ENCODE measurements around the gene MPZL3. TPM values are rescaled to one million over a fixed set of nuclear protein-coding genes. Genes with fewer than 3 reads are reported as not detected.

Gene MPZL3
- total RNA-seq, 2 experiments from 2014 or later = 20.4 to 28.4 TPM

DNA sequence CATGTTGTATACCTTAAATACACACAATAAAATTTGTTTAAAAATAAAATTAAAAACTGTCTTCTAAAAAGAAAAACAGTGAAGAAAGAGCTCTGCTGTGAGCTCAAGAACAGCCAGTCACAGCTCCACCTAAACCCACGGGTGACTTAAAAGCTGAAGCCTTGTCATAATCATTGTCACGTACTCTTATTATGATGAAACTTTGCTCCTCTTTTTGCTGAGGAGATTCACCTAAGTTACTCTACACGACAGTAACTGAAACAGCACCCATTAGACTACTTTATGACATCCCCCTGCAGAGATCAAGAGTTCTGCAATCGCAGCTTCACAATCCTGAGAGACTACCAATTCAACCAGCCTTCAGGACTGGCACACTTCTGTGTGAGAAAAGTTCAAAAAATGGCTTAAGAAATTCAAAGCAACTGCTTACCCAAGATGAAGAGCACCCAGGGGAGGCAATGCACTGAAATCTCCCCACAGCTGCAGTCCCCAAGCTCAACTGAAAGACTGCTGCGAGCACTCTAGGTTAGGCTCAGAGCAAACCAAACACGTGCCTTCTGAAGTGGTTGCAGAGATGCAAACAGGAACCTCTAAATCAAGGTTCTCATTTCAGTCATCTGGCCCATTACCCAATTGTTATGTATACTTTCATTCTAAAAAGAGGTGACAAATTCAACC is 27.5 kb downstream of the MPZL3 start, which contains the start of gene JAML:
Gene JAML, minus strand, starts transcription at position 501 of the 678 bp plus-strand sequence. CDS start 10,145 bp downstream, outside the sequence.
- DNase-seq = peak; percentile 88
- CTCF ChIA-PET = interaction anchor here (0.6 to 4.6 kb wide), 13 partner anchors 9 to 129 kb away, joined by 3 to 48 read pairs (median 9); partner anchors contain the start of genes CD3D, CD3E and MPZL3
- peak within 1 kb of the TSS; percentile 97 for H3K27ac Mint-ChIP-seq
- peak; percentile 66 for ATAC-seq
- H3K36me3 Mint-ChIP-seq = peaks cover 47% of the 10 kb centered on the region
- H3K4me3 Mint-ChIP-seq = peak within 1 kb of the TSS; percentile 85
- no peaks in the 10 kb centered on the region for H3K27me3 Mint-ChIP-seq
- no peaks in the 10 kb centered on the region for H3K9me3 Mint-ChIP-seq (ENCODE audit: low read depth)
- H3K4me1 Mint-ChIP-seq = peaks cover 79% of the 10 kb centered on the region

DNA sequence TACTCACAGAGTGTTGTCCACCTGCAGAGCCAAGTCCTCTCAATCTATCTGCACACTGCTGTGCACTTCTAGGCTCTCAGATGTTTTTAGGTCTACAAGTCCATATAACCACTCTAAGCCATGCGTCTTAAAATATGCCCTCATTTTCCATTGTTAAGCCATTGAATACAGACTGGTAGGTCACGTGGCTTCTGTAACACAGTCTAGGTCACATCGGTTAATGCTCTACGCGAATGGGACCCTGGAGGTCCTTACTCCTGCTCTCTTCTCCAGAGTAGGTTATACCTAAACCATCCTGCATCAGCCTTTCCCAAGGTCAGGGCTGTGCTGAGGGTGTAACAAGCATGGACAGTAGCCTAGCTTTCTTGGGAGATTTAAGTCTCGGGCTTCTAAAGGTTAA is 28.2 kb downstream of the MPZL3 start:
- CTCF ChIA-PET = interaction anchor here (1.2 to 4.6 kb wide), 11 partner anchors 8 to 119 kb away, joined by 4 to 48 read pairs (median 9); partner anchors contain the start of genes CD3D, CD3E and MPZL3
- H3K4me3 Mint-ChIP-seq = peak overlapping the region; percentile 85
- no peaks in the 10 kb centered on the region for H3K27me3 Mint-ChIP-seq
- peaks cover 86% of the 10 kb centered on the region for H3K4me1 Mint-ChIP-seq
- H3K27ac Mint-ChIP-seq = peak overlapping the region; percentile 97
- H3K36me3 Mint-ChIP-seq = peaks cover 48% of the 10 kb centered on the region
- H3K9me3 Mint-ChIP-seq (ENCODE audit: low read depth) = no peaks in the 10 kb centered on the region
- ATAC-seq (peak; percentile 35), DNase-seq (peak; percentile 71)

DNA sequence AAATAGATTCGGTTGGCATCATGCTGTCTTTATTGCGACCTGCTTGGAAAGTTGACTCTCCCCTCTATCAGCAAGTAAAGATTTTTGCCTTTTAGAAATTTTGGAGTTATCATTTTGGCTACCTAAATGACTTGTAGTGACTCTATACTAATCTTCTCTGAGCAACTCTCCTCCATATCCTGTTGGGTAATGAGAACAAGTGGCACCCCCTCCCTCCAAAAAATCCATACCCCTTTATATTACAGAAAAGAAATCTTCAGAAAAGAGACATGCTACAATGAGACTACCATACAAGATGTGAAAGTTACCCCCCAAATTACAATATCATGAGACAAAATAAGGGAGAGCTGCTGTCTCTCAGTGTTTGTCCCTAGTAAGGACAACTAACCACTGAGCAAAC is 28.6 kb downstream of the MPZL3 start:
- DNase-seq = no peak

DNA sequence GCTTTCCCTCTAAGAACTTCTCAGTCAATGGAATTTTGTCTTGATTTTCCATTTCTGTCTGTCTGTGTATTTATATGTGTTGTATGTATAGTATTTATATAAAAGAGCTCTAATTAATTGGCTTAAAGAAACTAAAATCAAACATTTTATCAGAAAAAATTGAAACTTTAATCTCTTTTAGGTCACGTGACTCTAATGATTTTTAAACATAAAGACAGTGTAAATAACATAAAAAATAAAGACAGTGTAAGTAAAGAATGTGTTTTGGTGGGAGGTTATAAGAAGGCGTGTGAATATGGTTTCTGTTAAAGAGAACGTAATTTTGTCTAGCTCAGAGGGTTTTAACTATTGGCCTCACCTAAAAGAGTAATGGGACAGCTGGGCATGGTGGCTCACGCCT is 29.7 kb downstream of the MPZL3 start:
- Mint-ChIP-seq H3K4me3 (peak overlapping the region; percentile 85), H3K36me3 (peaks cover 54% of the 10 kb centered on the region), H3K27ac (peak overlapping the region; percentile 88), H3K9me3 (ENCODE audit: low read depth) (no peaks in the 10 kb centered on the region), H3K4me1 (peaks cover 89% of the 10 kb centered on the region), H3K27me3 (no peaks in the 10 kb centered on the region)
- no peak for DNase-seq
- ATAC-seq = no peak
- CTCF ChIA-PET = interaction anchor here (0.7 to 7.5 kb wide), 8 partner anchors 10 to 53 kb away, joined by 3 to 53 read pairs (median 4); partner anchors contain the start of gene MPZL3

More for the DNA sequence above, 28.6 kb downstream of the MPZL3 start:
- no peak for ATAC-seq
- Mint-ChIP-seq H3K27me3 (no peaks in the 10 kb centered on the region), H3K36me3 (peaks cover 50% of the 10 kb centered on the region), H3K4me3 (peak overlapping the region; percentile 85), H3K4me1 (peaks cover 89% of the 10 kb centered on the region), H3K27ac (peak overlapping the region; percentile 97), H3K9me3 (ENCODE audit: low read depth) (no peaks in the 10 kb centered on the region)
- CTCF ChIA-PET = interaction anchor here (1.5 to 4.6 kb wide), 8 partner anchors 11 to 72 kb away, joined by 4 to 48 read pairs (median 15); partner anchors contain the start of gene MPZL3

DNA sequence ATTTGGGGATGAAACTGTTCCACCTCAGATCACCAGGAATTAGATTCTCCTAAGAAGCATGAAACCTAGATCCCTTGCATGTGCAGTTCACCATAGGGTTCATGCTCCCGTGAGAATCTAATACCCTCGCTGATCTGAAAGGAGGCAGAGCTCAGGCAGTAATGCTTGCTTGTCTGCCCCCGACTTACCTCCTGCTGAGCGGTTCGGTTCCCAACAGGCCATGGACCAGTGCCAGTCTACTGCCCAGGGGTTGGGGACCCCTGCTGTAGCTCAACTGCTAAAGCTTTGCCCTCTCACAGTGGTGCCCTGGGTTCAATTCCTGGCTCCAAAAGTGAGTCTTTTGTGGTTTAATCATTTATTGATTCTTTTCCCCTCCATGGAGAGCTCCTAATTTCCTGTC is 30.7 kb downstream of the MPZL3 start:
- H3K9me3 Mint-ChIP-seq (ENCODE audit: low read depth) = no peaks in the 10 kb centered on the region
- DNase-seq = no peak
- no peak for ATAC-seq
- H3K36me3 Mint-ChIP-seq = peaks cover 49% of the 10 kb centered on the region
- peaks cover 89% of the 10 kb centered on the region for H3K4me1 Mint-ChIP-seq
- peak overlapping the region; percentile 71 for H3K4me3 Mint-ChIP-seq
- H3K27ac Mint-ChIP-seq = peak overlapping the region; percentile 98
- H3K27me3 Mint-ChIP-seq = no peaks in the 10 kb centered on the region
- CTCF ChIA-PET = interaction anchor here (0.8 to 7.5 kb wide), 9 partner anchors 9 to 74 kb away, joined by 3 to 53 read pairs (median 3); partner anchors contain the start of gene MPZL3

DNA sequence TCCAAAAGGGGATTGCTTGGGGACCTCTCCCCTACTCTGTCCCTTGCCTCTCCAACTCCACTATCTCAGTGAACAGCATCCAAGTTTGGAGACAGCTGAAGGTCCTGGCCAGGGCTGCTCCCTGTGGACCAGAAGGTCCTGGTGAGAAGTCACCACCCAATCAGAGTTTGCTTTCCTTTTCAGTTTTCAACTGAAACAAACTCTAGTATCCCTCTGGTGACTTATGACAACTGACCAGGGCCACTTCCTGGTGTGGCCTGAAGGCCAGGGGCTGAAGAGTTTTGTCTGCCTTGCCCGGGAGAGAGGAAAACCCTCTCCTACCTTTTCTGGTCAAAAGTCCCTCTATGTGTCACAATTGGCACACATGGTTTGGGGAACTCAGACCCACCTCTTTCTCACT is 32.4 kb downstream of the MPZL3 start:
- ATAC-seq = no peak
- H3K4me3 Mint-ChIP-seq = peak overlapping the region; percentile 71
- no peak for DNase-seq
- CTCF ChIA-PET = interaction anchor here (7.5 kb wide), 1 partner anchor 21 kb away, joined by 53 read pairs; no protein-coding TSS in a partner anchor
- H3K9me3 Mint-ChIP-seq (ENCODE audit: low read depth) = no peaks in the 10 kb centered on the region
- H3K27me3 Mint-ChIP-seq = no peaks in the 10 kb centered on the region
- peak overlapping the region; percentile 98 for H3K27ac Mint-ChIP-seq
- H3K36me3 Mint-ChIP-seq = peaks cover 42% of the 10 kb centered on the region
- peaks cover 87% of the 10 kb centered on the region for H3K4me1 Mint-ChIP-seq

DNA sequence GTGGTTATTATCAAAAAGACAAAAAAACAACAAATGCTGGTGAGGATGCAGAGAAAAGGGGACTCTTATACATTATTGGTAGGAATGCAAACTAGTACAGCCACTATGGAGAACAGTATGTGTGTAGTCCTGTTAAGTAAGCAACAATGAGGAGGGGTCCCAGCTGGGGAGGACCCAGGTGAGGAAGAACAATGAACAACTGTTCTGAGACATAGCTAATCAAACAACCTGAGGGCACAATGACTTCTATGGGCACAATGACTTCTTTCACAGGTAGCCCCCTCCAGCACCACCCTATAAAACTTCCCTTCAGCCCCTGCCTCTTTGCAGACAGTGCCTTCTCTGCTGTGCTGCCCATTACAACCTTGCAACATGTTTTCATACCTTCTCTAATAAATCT is 32.9 kb downstream of the MPZL3 start:
- Mint-ChIP-seq H3K27me3 (no peaks in the 10 kb centered on the region), H3K4me3 (peak overlapping the region; percentile 71), H3K36me3 (peaks cover 42% of the 10 kb centered on the region), H3K9me3 (ENCODE audit: low read depth) (no peaks in the 10 kb centered on the region), H3K4me1 (peaks cover 90% of the 10 kb centered on the region), H3K27ac (peak overlapping the region; percentile 98)
- CTCF ChIA-PET = interaction anchor here (1.5 to 7.5 kb wide), 3 partner anchors 10 to 20 kb away, joined by 5 to 53 read pairs (median 5); no protein-coding TSS in a partner anchor
- DNase-seq = no peak
- ATAC-seq = no peak

DNA sequence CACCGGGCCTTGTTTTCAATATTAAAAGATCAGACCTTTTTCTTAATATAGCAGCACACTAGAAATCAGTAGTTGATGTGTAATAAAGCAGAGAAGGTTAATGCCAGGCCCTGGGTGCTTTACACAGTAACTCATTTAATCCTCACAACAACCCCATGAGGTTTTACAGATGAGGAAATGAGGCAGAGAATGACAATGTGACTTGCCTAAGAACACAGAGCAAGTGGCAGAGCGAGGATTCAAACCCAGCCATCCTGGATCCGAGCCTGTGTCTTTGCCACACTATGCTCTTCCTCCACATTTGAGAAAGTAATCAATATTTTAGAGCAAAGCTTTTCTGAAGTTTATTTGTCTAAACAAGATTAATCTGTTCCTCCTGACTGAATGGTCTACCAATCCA is 34.6 kb downstream of the MPZL3 start:
- H3K27ac Mint-ChIP-seq = peak overlapping the region; percentile 98
- no peak for DNase-seq
- peaks cover 48% of the 10 kb centered on the region for H3K36me3 Mint-ChIP-seq
- no peaks in the 10 kb centered on the region for H3K9me3 Mint-ChIP-seq (ENCODE audit: low read depth)
- CTCF ChIA-PET = interaction anchor here (1.0 to 7.5 kb wide), 8 partner anchors 9 to 78 kb away, joined by 3 to 53 read pairs (median 5); no protein-coding TSS in a partner anchor
- peaks cover 96% of the 10 kb centered on the region for H3K4me1 Mint-ChIP-seq
- peak; percentile 51 for ATAC-seq
- H3K27me3 Mint-ChIP-seq = no peaks in the 10 kb centered on the region
- H3K4me3 Mint-ChIP-seq = peak overlapping the region; percentile 79

DNA sequence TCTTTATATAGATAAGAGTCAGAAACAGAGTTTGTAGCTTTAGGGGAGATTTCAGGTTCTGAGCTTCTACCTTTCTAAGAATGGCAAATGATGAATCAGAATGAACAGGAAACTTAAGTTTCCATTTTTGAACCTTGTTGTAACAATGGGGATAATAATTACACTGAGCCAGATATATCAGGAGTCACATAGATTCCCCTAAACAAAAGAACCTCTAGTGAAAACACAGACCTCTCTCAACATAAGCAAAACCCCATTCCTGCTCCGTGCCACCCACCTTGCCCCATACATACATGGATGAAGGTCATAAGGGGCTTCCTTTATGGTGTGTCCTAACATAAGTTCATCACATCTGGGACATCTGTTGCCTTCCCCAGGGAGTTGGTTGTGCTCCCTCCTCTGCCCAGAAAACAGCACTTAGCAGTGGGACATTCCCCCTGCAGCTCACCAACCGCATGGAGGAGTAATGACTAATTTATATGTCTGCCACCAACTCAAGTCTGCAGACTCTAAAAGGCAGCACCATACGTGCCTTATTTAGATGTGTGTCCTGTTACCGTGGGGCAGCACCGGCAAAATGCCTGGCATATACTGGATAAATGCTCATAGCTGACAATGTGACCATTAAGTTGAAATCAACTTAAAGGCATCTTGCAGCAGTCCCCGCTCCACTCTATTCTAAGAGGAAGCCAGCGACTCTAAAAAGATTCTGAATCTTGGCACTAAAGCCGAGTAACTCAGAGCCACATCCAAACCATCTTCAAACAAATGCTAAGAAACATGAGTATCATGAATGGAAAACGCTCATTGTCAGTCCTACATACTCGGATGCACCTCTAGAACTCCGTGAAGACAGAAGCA is 35.3 kb downstream of the MPZL3 start:
- peak overlapping the region; percentile 79 for H3K4me3 Mint-ChIP-seq
- DNase-seq (peak; percentile 75), ATAC-seq (peak; percentile 67)
- peaks cover 97% of the 10 kb centered on the region for H3K4me1 Mint-ChIP-seq
- no peaks in the 10 kb centered on the region for H3K27me3 Mint-ChIP-seq
- peak overlapping the region; percentile 98 for H3K27ac Mint-ChIP-seq
- H3K36me3 Mint-ChIP-seq = peaks cover 50% of the 10 kb centered on the region
- H3K9me3 Mint-ChIP-seq (ENCODE audit: low read depth) = no peaks in the 10 kb centered on the region
- CTCF ChIA-PET = interaction anchor here (1.0 to 7.5 kb wide), 13 partner anchors 8 to 79 kb away, joined by 3 to 53 read pairs (median 5); partner anchors contain the start of genes JAML, MPZL2 and MPZL3

DNA sequence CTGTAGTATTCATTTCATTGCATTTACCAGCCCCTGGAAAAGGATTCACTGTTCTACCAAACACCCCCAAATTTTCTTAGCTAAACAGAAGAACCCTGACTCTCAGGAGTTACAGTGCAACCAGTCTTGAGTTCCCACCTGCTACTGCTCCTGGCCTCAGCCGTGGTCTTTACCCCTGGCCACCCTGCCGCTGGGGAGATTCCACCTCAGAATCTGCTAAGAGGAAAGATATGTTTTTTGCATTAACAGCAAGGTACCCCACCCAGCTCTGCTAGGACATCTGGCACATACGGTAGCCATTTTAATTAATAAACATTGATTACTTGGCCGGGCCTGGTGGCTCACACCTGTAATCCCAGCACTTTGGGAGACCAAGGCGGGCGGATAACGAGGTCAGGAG is 36.4 kb downstream of the MPZL3 start:
- Mint-ChIP-seq H3K9me3 (ENCODE audit: low read depth) (no peaks in the 10 kb centered on the region), H3K4me3 (peak overlapping the region; percentile 79), H3K4me1 (peaks cover 97% of the 10 kb centered on the region), H3K27ac (peak overlapping the region; percentile 98), H3K36me3 (peaks cover 60% of the 10 kb centered on the region), H3K27me3 (no peaks in the 10 kb centered on the region)
- ATAC-seq (no peak), DNase-seq (no peak)
- CTCF ChIA-PET = interaction anchor here (1.3 to 7.5 kb wide), 12 partner anchors 9 to 80 kb away, joined by 3 to 53 read pairs (median 8); partner anchors contain the start of genes JAML and MPZL3

DNA sequence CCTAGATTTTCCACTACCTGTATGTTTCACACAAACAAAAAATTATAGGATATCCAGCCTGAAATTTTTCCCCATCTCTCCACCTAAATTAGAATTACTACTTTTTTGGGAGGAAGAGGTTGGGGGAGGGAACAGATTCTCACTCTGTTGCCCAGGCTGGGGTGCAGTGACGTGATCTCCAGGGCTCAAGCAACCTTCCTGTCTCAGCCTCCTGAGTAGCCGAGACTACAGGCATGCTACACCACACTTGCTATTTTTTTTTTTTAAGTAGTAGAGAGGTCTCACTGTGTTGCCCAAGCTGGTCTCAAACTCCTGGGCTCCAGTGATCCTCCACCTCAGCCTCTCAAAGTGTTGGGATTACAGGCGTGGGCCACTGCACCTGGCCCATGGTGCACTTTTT is 36.9 kb downstream of the MPZL3 start:
- peak; percentile 64 for ATAC-seq
- peaks cover 63% of the 10 kb centered on the region for H3K36me3 Mint-ChIP-seq
- peak overlapping the region; percentile 98 for H3K27ac Mint-ChIP-seq
- H3K4me3 Mint-ChIP-seq = peak overlapping the region; percentile 79
- no peaks in the 10 kb centered on the region for H3K27me3 Mint-ChIP-seq
- H3K9me3 Mint-ChIP-seq (ENCODE audit: low read depth) = no peaks in the 10 kb centered on the region
- H3K4me1 Mint-ChIP-seq = peaks cover 97% of the 10 kb centered on the region
- DNase-seq = peak; percentile 75
- CTCF ChIA-PET = interaction anchor here (1.0 to 7.5 kb wide), 10 partner anchors 9 to 80 kb away, joined by 3 to 53 read pairs (median 13); partner anchors contain the start of gene JAML

DNA sequence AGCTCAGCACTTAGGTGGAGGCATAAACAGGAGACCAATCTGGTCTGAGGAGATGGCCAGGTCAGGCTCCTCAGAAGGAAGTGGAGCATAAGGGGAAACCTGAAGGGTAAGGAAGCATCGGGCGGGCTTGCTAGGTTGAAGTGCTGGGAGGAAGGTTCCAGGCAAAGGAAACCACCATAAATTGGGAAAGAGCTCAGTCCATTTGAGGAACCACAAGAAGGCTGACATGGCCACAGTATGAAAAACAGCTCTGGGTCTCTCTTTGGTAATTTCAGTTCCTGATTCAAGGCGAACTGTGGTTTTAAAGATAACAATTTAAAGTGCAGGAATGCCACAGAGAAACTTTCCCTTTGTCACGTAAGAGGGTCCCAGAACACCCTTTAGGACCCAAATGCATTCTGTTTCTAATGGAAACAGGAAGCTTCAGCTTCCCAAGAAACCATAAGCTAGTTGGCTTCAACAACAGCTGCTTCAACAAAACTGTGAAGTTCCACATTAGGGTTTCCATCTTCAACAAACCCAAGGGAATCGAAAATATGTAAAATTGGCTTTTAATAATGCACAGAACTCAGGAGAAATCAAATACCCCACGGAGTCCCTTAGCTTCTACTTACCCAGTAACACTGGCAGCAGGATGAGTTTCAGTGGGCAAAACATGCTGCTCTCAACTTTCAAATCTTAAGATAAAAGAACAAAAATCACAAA is 37.8 kb downstream of the MPZL3 start:
- H3K9me3 Mint-ChIP-seq (ENCODE audit: low read depth) = no peaks in the 10 kb centered on the region
- ATAC-seq (no peak), DNase-seq (no peak)
- peaks cover 93% of the 10 kb centered on the region for H3K4me1 Mint-ChIP-seq
- no peaks in the 10 kb centered on the region for H3K27me3 Mint-ChIP-seq
- peak overlapping the region; percentile 98 for H3K27ac Mint-ChIP-seq
- peaks cover 61% of the 10 kb centered on the region for H3K36me3 Mint-ChIP-seq
- CTCF ChIA-PET = interaction anchor here (1.0 to 4.7 kb wide), 11 partner anchors 9 to 81 kb away, joined by 3 to 28 read pairs (median 10); partner anchors contain the start of genes JAML and MPZL3
- H3K4me3 Mint-ChIP-seq = peak overlapping the region; percentile 79
